IPS-15b (cell line): Measurements from ENCODE around the gene OR51D1.

Experiments used
- H3K27me3 ChIP-seq: one replicate; pipeline ENCODE4 v1.6.1; 2013; ENCODE audit warnings: low read length; ENCODE audit not compliant: control insufficient read depth, insufficient read depth
- H3K36me3 ChIP-seq: one replicate; pipeline ENCODE4 v1.6.1; 2013; ENCODE audit warnings: low read length; ENCODE audit not compliant: control insufficient read depth, insufficient read depth
- H3K4me1 ChIP-seq: one replicate; pipeline ENCODE4 v1.6.1; 2013; ENCODE audit warnings: mild to moderate bottlenecking, low read length; ENCODE audit not compliant: control insufficient read depth, insufficient read depth
- H3K4me3 ChIP-seq: one replicate; pipeline ENCODE4 v1.5.1; 2013; ENCODE audit warnings: low read depth, low read length
- H3K9ac ChIP-seq: one replicate; pipeline ENCODE4 v1.6.1; 2013; ENCODE audit warnings: low read depth, mild to moderate bottlenecking, low read length
- H3K9me3 ChIP-seq: one replicate; pipeline ENCODE4 v1.6.1; 2013; ENCODE audit warnings: mild to moderate bottlenecking, low read length; ENCODE audit not compliant: control insufficient read depth, insufficient read depth

OR51D1 gene

GRCh38 chr11:4682623-4683419 lies 45.5 kb downstream of the OR51D1 start:
- Histone ChIP-seq H3K9ac (no peak overlapping the region), H3K9me3 (no peaks in the 10 kb centered on the region), H3K4me3 (no peak overlapping the region), H3K36me3 (no peaks in the 10 kb centered on the region), H3K27me3 (no peaks in the 10 kb centered on the region), H3K4me1 (no peaks in the 10 kb centered on the region)

- Histone ChIP-seq H3K4me3 (no peak overlapping the region), H3K27me3 (no peaks in the 10 kb centered on the region), H3K9ac (no peak overlapping the region)
Observed at GRCh38 chr11:4684631-4685285, 47.5 kb downstream of the OR51D1 start.

More at GRCh38 chr11:4684631-4685285, 47.5 kb downstream of the OR51D1 start:
- Histone ChIP-seq H3K9me3 (no peaks in the 10 kb centered on the region), H3K4me1 (no peaks in the 10 kb centered on the region), H3K36me3 (no peaks in the 10 kb centered on the region)
